ENCODE results near the gene SLC24A5.

GRCh38 chr15:48105936-48106335, 14.9 kb upstream of the SLC24A5 start:
- no peak for TF ChIP-seq RFX5 (IDR thresholded peaks at IDR 0.05)
- TF ChIP-seq BHLHE40 (IDR thresholded peaks at IDR 0.05; ENCODE audit: low read depth, low read length) = no peak
- TF ChIP-seq MAFK (IDR thresholded peaks at IDR 0.05; ENCODE audit: partially characterized antibody) = no peak
- no peak for TF ChIP-seq CTCF (IDR thresholded peaks at IDR 0.05)
- no peak for TF ChIP-seq MYC (IDR thresholded peaks at IDR 0.05; ENCODE audit: borderline replicate concordance, low read length)
- no peak for TF ChIP-seq SREBF2 (IDR thresholded peaks at IDR 0.05)
- no peak for TF ChIP-seq RNF2 (IDR thresholded peaks at IDR 0.05; ENCODE audit: borderline replicate concordance, low read depth)
- TF ChIP-seq CBX8 (IDR thresholded peaks at IDR 0.05) = no peak
- TF ChIP-seq POLR2A (IDR thresholded peaks at IDR 0.05; ENCODE audit: low read length) = no peak
- no peak for TF ChIP-seq CEBPB (IDR thresholded peaks at IDR 0.05)
